Tibial nerve (tissue), 4 donors: ENCODE results near the gene FAM161B. TPM values are rescaled to one million over a fixed set of nuclear protein-coding genes. Genes with fewer than 3 reads are reported as not detected.
"Not testable (repeated sequence)": the region's sequence is repeated elsewhere in the genome, so short reads cannot be mapped to it uniquely, and the experiment has no call there.

ENCODE experiments used
- DNase-seq, 2 donors: peaks; one replicate each; pipeline ENCODE4 v3.0.0-alpha.2; 2019; ENCODE audit warnings: low spot score in 2 of 2
- H3K27ac ChIP-seq, 4 donors: fragments of 200-600 bp; sonication (generic) in 3 of 4; one replicate each; pipeline ENCODE4 v1.5.1; 2017 to 2019; ENCODE audit warnings: mild to moderate bottlenecking in 1 of 4
- H3K27me3 ChIP-seq, 2 donors: fragments of 200-600 bp; sonication (generic) in 1 of 2; one replicate each; pipeline versions ENCODE4 v1.5.1 to v1.6.0; 2017 to 2019
- H3K36me3 ChIP-seq, 3 donors: fragments of 200-600 bp; sonication (generic); one replicate each; pipeline ENCODE4 v1.5.1; 2018 to 2019
- H3K4me1 ChIP-seq, 4 donors: fragments of 200-600 bp; sonication (generic) in 3 of 4; one replicate each; pipeline ENCODE4 v1.5.1; 2017 to 2019
- H3K4me3 ChIP-seq, 4 donors: fragments of 200-600 bp; sonication (generic) in 3 of 4; one replicate each; pipeline ENCODE4 v1.5.1; 2017 to 2019; ENCODE audit warnings: mild to moderate bottlenecking in 1 of 4, moderate library complexity in 1 of 4
- H3K9me3 ChIP-seq, 4 donors: fragments of 200-600 bp; sonication (generic) in 3 of 4; one replicate each; pipeline ENCODE4 v1.5.1; 2017 to 2019
- EP300 ChIP-seq, 2 donors: sonication (generic); formaldehyde crosslinking; IDR thresholded peaks; one replicate each; pipeline ENCODE4 v1.6.1; 2017; ENCODE audit warnings: antibody characterized with exemption in 2 of 2, mild to moderate bottlenecking in 1 of 2
- POLR2A ChIP-seq, 2 donors: fragments of 450-650 bp; IDR thresholded peaks; one replicate each; pipeline ENCODE4 v1.6.1; 2017; ENCODE audit warnings: antibody characterized with exemption in 2 of 2, mild to moderate bottlenecking in 2 of 2, moderate library complexity in 2 of 2
- WGBS, 2 donors: methylation state at CpG; one replicate each; pipeline ENCODE4 v1.1.5; 2018; 5-methylcytosine and 5-hydroxymethylcytosine counted together
- total RNA-seq, 4 donors: library from RNA; depleted of rRNA; stranded (reverse); fragments of >200 nt; gene quantifications; one replicate each; pipeline ENCODE4 v1.1.0, GENCODE V29; 2016
- TF ChIP-seq, protein P1 (sequence below), 5 experiments: fragments of 200-600 bp in 3 of 5; fragments of 450-650 bp in 2 of 5; sonication (generic) in 3 of 5; IDR thresholded peaks; one replicate each; pipeline ENCODE4 v1.5.1; 2016 to 2019; ENCODE audit warnings: antibody characterized with exemption in 5 of 5, mild to moderate bottlenecking in 3 of 5, moderate library complexity in 2 of 5

Gene FAM161B
- total RNA-seq, 4 donors from 2014 or later: 6.9 to 10.7 (median 9.3) TPM

DNA sequence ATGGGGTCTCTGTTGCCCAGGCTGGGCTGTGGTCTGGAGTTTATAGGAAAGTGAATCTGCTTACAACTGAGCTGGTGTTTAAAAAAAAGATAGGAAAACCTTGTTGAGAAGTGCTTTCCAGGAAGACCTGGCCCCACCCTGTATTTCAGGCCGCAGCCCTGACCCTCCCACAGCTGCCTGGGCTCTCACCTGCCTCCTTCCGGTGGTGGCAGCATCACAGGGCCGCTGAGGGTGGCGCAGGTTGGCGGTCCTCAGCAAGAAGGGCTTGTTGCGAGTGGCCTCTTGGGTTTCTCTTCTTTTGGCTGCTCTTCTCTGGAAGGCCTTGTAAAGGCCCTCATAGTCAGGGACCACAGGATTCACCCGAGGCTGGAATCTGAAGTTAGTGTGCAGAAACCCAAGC, 7.7 kb downstream of the FAM161B start:
- WGBS, 2 donors: 81 to 82% methylated on average over 5 to 7 of the region's 7 CpGs
- H3K36me3 ChIP-seq: peaks cover 0 to 97% (median 2%) of the 10 kb centered on the region in 3 donors

DNA sequence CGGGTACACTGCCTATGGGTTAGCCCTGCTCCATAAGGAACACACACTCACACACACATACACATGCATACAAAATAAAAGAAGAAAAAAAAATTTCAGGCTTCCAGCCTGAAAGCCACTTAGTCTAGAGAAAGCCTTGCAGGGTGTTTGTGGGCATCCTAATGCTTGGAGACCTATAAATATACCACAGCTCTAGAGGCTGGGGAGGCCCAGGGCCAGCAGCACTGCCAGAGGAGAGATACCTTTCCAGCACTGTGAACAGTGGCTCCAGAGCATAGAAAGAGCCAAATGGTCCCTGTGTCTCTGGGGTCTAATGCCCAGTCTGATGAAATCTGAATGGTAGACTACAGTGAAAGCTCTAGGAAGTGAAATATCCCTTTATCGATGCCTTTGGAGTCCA, 12.9 kb downstream of the FAM161B start:
- no peaks in the 10 kb centered on the region for H3K27me3 ChIP-seq
- no peaks in the 10 kb centered on the region for H3K4me1 ChIP-seq
- peaks cover 0 to 99% (median 0%) of the 10 kb centered on the region in 3 donors for H3K36me3 ChIP-seq
- H3K27ac ChIP-seq: no peak overlapping the region
- TF ChIP-seq, protein P1, sequence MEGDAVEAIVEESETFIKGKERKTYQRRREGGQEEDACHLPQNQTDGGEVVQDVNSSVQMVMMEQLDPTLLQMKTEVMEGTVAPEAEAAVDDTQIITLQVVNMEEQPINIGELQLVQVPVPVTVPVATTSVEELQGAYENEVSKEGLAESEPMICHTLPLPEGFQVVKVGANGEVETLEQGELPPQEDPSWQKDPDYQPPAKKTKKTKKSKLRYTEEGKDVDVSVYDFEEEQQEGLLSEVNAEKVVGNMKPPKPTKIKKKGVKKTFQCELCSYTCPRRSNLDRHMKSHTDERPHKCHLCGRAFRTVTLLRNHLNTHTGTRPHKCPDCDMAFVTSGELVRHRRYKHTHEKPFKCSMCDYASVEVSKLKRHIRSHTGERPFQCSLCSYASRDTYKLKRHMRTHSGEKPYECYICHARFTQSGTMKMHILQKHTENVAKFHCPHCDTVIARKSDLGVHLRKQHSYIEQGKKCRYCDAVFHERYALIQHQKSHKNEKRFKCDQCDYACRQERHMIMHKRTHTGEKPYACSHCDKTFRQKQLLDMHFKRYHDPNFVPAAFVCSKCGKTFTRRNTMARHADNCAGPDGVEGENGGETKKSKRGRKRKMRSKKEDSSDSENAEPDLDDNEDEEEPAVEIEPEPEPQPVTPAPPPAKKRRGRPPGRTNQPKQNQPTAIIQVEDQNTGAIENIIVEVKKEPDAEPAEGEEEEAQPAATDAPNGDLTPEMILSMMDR (IDR thresholded peaks at IDR 0.05): no peak
- no peak for TF ChIP-seq POLR2A (IDR thresholded peaks at IDR 0.05)
- TF ChIP-seq EP300 (IDR thresholded peaks at IDR 0.05): no peak
- no peaks in the 10 kb centered on the region for H3K9me3 ChIP-seq
- DNase-seq: no peak
- 88 to 96% methylated on average over 2 of the region's 2 CpGs for WGBS, 2 donors
- H3K4me3 ChIP-seq: no peak overlapping the region

More for the DNA sequence above, 7.7 kb downstream of the FAM161B start:
- Histone ChIP-seq H3K27ac (peak overlapping the region in 2 of 4 donors; percentile 22 to 56), H3K4me1 (no peaks in the 10 kb centered on the region), H3K4me3 (no peak overlapping the region), H3K9me3 (no peaks in the 10 kb centered on the region), H3K27me3 (no peaks in the 10 kb centered on the region)
- no peak for TF ChIP-seq POLR2A (IDR thresholded peaks at IDR 0.05)
- TF ChIP-seq, protein P1 (IDR thresholded peaks at IDR 0.05): no peak
- no peak for TF ChIP-seq EP300 (IDR thresholded peaks at IDR 0.05)
- DNase-seq: no peak

DNA sequence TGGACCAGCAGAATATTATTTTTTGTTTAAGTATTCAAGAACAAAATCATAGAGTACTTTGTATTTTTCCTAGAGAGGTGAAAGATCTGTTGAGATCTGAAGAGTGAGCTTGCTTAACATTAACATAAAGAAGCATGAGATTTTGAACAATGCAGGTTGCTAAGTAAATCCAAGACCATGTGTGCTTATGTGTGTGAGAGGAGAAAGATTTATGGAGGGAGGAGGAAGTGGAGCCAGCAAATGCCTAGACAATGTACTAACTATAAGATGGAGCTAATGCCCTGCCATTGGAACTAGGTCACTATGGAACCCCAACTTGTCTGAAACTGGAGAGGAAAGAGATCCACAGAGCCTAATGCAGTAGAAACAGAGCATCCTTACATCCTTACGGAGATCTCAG, 13.3 kb downstream of the FAM161B start:
- no peaks in the 10 kb centered on the region for H3K9me3 ChIP-seq
- no peaks in the 10 kb centered on the region for H3K27me3 ChIP-seq
- H3K36me3 ChIP-seq: peaks cover 0 to 99% (median 0%) of the 10 kb centered on the region in 3 donors
- no peak for DNase-seq
- H3K4me3 ChIP-seq: no peak overlapping the region
- no peaks in the 10 kb centered on the region for H3K4me1 ChIP-seq
- no peak overlapping the region for H3K27ac ChIP-seq
- 75 to 83% methylated on average over 1 of the region's 1 CpG for WGBS, 2 donors
- TF ChIP-seq POLR2A (IDR thresholded peaks at IDR 0.05) (no peak), EP300 (IDR thresholded peaks at IDR 0.05) (no peak)
- TF ChIP-seq, protein P1 (IDR thresholded peaks at IDR 0.05): no peak

DNA sequence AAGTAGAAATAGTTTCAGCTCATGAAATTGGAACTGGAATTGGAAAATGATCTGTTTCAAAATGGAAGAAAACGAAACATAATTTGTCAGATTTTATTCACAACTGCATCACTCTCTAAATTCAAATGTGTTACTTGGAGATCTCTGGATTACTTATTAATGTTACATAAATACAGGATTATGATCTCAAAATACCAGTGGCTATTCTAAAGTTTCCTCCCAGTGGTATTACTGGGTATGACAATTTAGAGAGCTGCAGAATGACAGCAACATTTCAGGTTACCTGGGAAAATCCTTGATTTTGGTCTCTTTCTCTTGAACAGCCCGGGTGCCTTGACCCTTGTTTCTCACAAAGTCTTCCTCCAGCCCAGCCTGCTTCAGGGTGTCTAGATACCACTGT, 14.2 kb downstream of the FAM161B start:
- WGBS, 2 donors: 77 to 84% methylated on average over 2 of the region's 2 CpGs
- TF ChIP-seq POLR2A (IDR thresholded peaks at IDR 0.05): no peak
- TF ChIP-seq, protein P1 (IDR thresholded peaks at IDR 0.05): peak in 2 of 5 experiments; percentile 12 to 13
- TF ChIP-seq EP300 (IDR thresholded peaks at IDR 0.05): no peak
- Histone ChIP-seq H3K27me3 (no peaks in the 10 kb centered on the region), H3K4me1 (no peaks in the 10 kb centered on the region), H3K9me3 (no peaks in the 10 kb centered on the region), H3K36me3 (peaks cover 0 to 99% (median 0%) of the 10 kb centered on the region in 3 donors), H3K4me3 (no peak overlapping the region), H3K27ac (no peak overlapping the region)
- no peak for DNase-seq

DNA sequence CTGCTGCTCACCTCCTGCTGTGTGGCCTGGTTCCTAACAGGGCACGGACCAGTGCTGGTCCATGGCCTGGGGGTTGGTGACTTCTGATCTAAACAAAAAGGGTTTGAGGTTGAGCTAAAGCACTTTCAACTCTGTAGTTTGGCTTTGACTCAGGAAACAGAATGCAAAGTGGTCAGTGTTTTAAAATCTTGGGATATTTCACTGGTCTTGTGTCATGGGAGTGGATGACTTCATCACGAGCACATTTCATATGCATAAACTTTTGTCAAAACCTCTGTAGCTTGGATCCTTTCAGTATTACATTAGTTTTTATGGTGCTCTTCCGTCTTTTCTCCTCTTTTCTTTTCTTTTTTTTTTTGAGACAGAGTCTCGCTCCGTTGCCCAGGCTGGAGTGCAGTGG, 25.6 kb downstream of the FAM161B start:
- no peaks in the 10 kb centered on the region for H3K9me3 ChIP-seq
- no peaks in the 10 kb centered on the region for H3K27me3 ChIP-seq
- DNase-seq: no peak
- peaks cover 5 to 97% (median 6%) of the 10 kb centered on the region in 3 donors for H3K36me3 ChIP-seq
- TF ChIP-seq EP300 (IDR thresholded peaks at IDR 0.05) (no peak), POLR2A (IDR thresholded peaks at IDR 0.05) (no peak)
- TF ChIP-seq, protein P1 (IDR thresholded peaks at IDR 0.05): no peak
- WGBS, 2 donors: 74 to 86% methylated on average over 5 of the region's 5 CpGs
- H3K27ac ChIP-seq: no peak overlapping the region
- no peaks in the 10 kb centered on the region for H3K4me1 ChIP-seq
- H3K4me3 ChIP-seq: no peak overlapping the region

DNA sequence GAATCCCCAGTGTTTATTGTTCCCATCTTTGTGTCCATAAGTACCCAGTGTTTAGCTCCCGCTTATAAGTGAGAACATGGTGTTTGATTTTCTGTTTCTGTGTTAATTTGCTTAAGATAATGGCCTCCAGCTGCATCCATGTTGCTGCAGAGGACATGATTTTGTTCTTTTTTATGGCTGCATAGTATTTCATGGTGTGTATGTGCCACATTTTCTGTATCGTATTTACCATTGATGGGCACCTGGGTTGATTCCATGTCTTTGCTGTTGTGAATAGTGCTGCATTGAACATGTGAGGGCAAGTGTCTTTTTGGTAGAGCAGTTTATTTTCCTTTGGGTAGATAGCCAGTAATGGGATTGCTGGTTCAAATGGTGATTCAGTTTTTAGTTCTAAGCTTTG, 30.4 kb downstream of the FAM161B start:
- not testable (repeated sequence) for H3K9me3 ChIP-seq, H3K4me3 ChIP-seq, H3K27me3 ChIP-seq, DNase-seq, H3K4me1 ChIP-seq, H3K27ac ChIP-seq
- WGBS, 2 donors: 96 to 98% methylated on average over 2 of the region's 2 CpGs
- H3K36me3 ChIP-seq: peaks cover 2 to 88% (median 3%) of the 10 kb centered on the region in 3 donors
